T-cell (primary cell): ENCODE results near the gene POLR1H. TPM values are rescaled to one million over a fixed set of nuclear protein-coding genes. Genes with fewer than 3 reads are reported as not detected.
A peak's percentile ranks its signal among the peaks of the same experiment; 100 is the strongest.

ENCODE experiments used
- ATAC-seq, 4 experiments: fragments of 200-7000 bp in 3 of 4; fragments of 150-1000 bp in 1 of 4; cut with Tn5 transposase; replicated peaks in 1 of 4; 1 replicate in 3 of 4; 2 replicates in 1 of 4; pipeline ENCODE4 v1.10.0; 2021; ENCODE audit warnings: moderate library complexity in 3 of 4, mild to moderate bottlenecking in 2 of 4, moderate number of reproducible peaks in 1 of 4
- CTCF ChIA-PET, 2 donors: fragments of 300-600 bp; sonication (Branson Sonifier 250); formaldehyde crosslinking; loops; one replicate each; lab custom pipeline; 2022; ENCODE audit warnings: antibody characterized with exemption in 2 of 2; lab: Charles Lee
- POLR2A ChIA-PET, 2 donors: fragments of 300-600 bp; sonication (Branson Sonifier 250); formaldehyde crosslinking; loops; one replicate each; lab custom pipeline; 2022; ENCODE audit warnings: antibody characterized with exemption in 2 of 2; lab: Charles Lee
- DNase-seq, 35 experiments: peaks; one replicate each; pipeline versions ENCODE4 v3.0.0 to v3.0.0-alpha.2; 2013 to 2023
- H3K27ac ChIP-seq: one replicate; pipeline ENCODE4 v1.5.1; 2013; ENCODE audit warnings: low read length
- H3K27me3 ChIP-seq, 2 experiments: replicated peaks in 1 of 2; 1 replicate in 1 of 2; 2 replicates in 1 of 2; pipeline versions ENCODE4 v1.6.1 to v1.7.0; 2013; ENCODE audit warnings: low read length in 1 of 2, mixed read lengths in 1 of 2; ENCODE audit not compliant: control insufficient read depth in 2 of 2, insufficient read depth in 2 of 2; ENCODE audit errors: extremely low read depth in 1 of 2
- H3K36me3 ChIP-seq, 2 donors: 1 replicate in 1 of 2; 2 replicates in 1 of 2; pipeline versions ENCODE4 v1.6.1 to v1.7.0; 2013; ENCODE audit warnings: low read length in 1 of 2; ENCODE audit not compliant: control insufficient read depth in 2 of 2, insufficient read depth in 1 of 2; ENCODE audit errors: extremely low read depth in 1 of 2
- H3K4me1 ChIP-seq, 2 experiments: 1 replicate in 1 of 2; 2 replicates in 1 of 2; pipeline versions ENCODE4 v1.6.1 to v1.7.0; 2013; ENCODE audit warnings: low read length in 2 of 2, mixed read lengths in 1 of 2; ENCODE audit not compliant: insufficient read depth in 2 of 2, control insufficient read depth in 1 of 2; ENCODE audit errors: extremely low read depth in 1 of 2
- H3K4me3 ChIP-seq, 2 donors: 1 replicate in 1 of 2; 2 replicates in 1 of 2; pipeline versions ENCODE4 v1.5.1 to v1.7.0; 2013; ENCODE audit warnings: mild to moderate bottlenecking in 2 of 2, low read length in 1 of 2, moderate library complexity in 1 of 2; ENCODE audit not compliant: control insufficient read depth in 1 of 2; ENCODE audit errors: extremely low read depth in 1 of 2
- H3K9me3 ChIP-seq: 2 replicates; pipeline ENCODE4 v1.7.0; 2013
- H3K27ac Mint-ChIP-seq, 2 donors: one replicate each; pipeline ENCODE4 v1.8.0; 2020 to 2021; ENCODE audit warnings: mild to moderate bottlenecking in 2 of 2, mixed read lengths in 2 of 2
- H3K27me3 Mint-ChIP-seq, 2 donors: one replicate each; pipeline ENCODE4 v1.8.0; 2021 to 2022; ENCODE audit warnings: mixed read lengths in 2 of 2
- H3K36me3 Mint-ChIP-seq: one replicate; pipeline ENCODE4 v1.8.0; 2021; ENCODE audit warnings: mixed read lengths
- H3K4me1 Mint-ChIP-seq, 3 donors: one replicate each; pipeline ENCODE4 v1.8.0; 2020 to 2022; ENCODE audit warnings: mixed read lengths in 3 of 3, mild to moderate bottlenecking in 1 of 3
- H3K4me3 Mint-ChIP-seq, 3 donors: one replicate each; pipeline ENCODE4 v1.8.0; 2020 to 2022; ENCODE audit warnings: mild to moderate bottlenecking in 3 of 3, mixed read lengths in 3 of 3, moderate library complexity in 3 of 3
- H3K9me3 Mint-ChIP-seq, 3 donors: one replicate each; pipeline ENCODE4 v1.8.0; 2020 to 2022; ENCODE audit warnings: mixed read lengths in 3 of 3
- WGBS: methylation state at CpG from one replicate; pipeline ENCODE4 v1.1.5; 2013; ENCODE audit warnings: missing lambda C conversion rate; ENCODE audit not compliant: insufficient coverage; 5-methylcytosine and 5-hydroxymethylcytosine counted together
- total RNA-seq, 35 experiments: library from RNA in 6 of 35; stranded (reverse) in 6 of 35; fragments of 120-200 nt in 1 of 35; gene quantifications; one replicate each; pipeline versions ENCODE4 v1.2.1 to v1.2.4 and lab custom pipeline; 2013 to 2026

POLR1H gene
- total RNA-seq, 5 donors from 2014 or later (not counting 1 experiment from before 2014, with no cell fraction given) = 28.7 to 43.5 (median 36.5) TPM

DNA sequence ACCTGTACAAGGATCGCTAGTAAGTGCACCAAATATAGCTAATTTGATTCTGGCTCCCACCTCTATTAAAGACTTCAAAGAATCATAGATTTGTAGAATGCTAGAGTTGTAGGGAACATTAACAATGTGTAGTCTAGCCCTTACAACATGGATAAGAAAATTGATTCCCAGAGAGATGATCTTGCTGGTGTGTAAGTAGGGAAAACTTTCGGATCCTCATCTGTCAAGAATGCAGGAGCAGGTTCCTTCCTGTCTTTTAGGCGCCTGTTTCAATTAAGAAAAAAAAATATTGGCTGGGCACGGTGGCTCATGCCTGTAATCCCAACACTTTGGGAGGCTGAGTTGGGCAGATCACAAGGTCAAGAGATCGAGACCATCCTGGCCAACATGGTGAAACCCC is 26.8 kb downstream of the POLR1H start:
- no peak for ATAC-seq
- Histone ChIP-seq H3K36me3 (no peaks in the 10 kb centered on the region), H3K27ac (no peak overlapping the region), H3K9me3 (no peaks in the 10 kb centered on the region), H3K4me1 (no peaks in the 10 kb centered on the region), H3K27me3 (peaks cover 8 to 37% of the 10 kb centered on the region in 2 experiments), H3K4me3 (no peak overlapping the region)
- H3K27me3 Mint-ChIP-seq = peaks cover 52 to 60% of the 10 kb centered on the region in 2 donors
- ChIA-PET POLR2A (no interaction called here), CTCF (interaction anchor here in 1 of 2 donors (1.5 kb wide), 1 partner anchor 15 kb away, joined by 6 read pairs; no protein-coding TSS in a partner anchor)
- no peaks in the 10 kb centered on the region for H3K4me1 Mint-ChIP-seq
- no peak for DNase-seq
- no peaks in the 10 kb centered on the region for H3K36me3 Mint-ChIP-seq
- 83% methylated on average over 3 of the region's 5 CpGs for WGBS
- H3K27ac Mint-ChIP-seq = no peak overlapping the region
- H3K9me3 Mint-ChIP-seq = no peaks in the 10 kb centered on the region
- no peak overlapping the region for H3K4me3 Mint-ChIP-seq

GRCh38 chr6:30091577-30092381 is 30.7 kb downstream of the POLR1H start:
- Mint-ChIP-seq H3K27me3 (peaks cover 58 to 77% of the 10 kb centered on the region in 2 donors), H3K27ac (no peak overlapping the region), H3K36me3 (no peaks in the 10 kb centered on the region), H3K4me3 (no peak overlapping the region), H3K4me1 (peaks cover 0 to 6% (median 0%) of the 10 kb centered on the region in 3 donors), H3K9me3 (no peaks in the 10 kb centered on the region)
- Histone ChIP-seq H3K27ac (no peak overlapping the region), H3K27me3 (peaks cover 10 to 57% of the 10 kb centered on the region in 2 experiments), H3K36me3 (no peaks in the 10 kb centered on the region), H3K4me3 (no peak overlapping the region), H3K9me3 (no peaks in the 10 kb centered on the region), H3K4me1 (no peaks in the 10 kb centered on the region)
- 62% methylated on average over 9 of the region's 11 CpGs for WGBS
- DNase-seq (no peak), ATAC-seq (no peak)
- ChIA-PET POLR2A (no interaction called here), CTCF (no interaction called here)

GRCh38 chr6:30092852-30093543 is 31.9 kb downstream of the POLR1H start:
- Histone ChIP-seq H3K9me3 (no peaks in the 10 kb centered on the region), H3K36me3 (no peaks in the 10 kb centered on the region), H3K4me3 (no peak overlapping the region), H3K27me3 (peaks cover 5 to 58% of the 10 kb centered on the region in 2 experiments), H3K4me1 (peaks cover 5 to 10% of the 10 kb centered on the region in 2 experiments), H3K27ac (no peak overlapping the region)
- WGBS = 63% methylated on average over 3 of the region's 6 CpGs
- no peak for DNase-seq
- Mint-ChIP-seq H3K27ac (no peak overlapping the region), H3K4me1 (peaks cover 10 to 17% (median 11%) of the 10 kb centered on the region in 3 donors), H3K27me3 (peaks cover 49 to 69% of the 10 kb centered on the region in 2 donors), H3K9me3 (no peaks in the 10 kb centered on the region), H3K4me3 (no peak overlapping the region), H3K36me3 (no peaks in the 10 kb centered on the region)
- CTCF ChIA-PET = no interaction called here
- ATAC-seq = no peak
- POLR2A ChIA-PET = no interaction called here

GRCh38 chr6:30093951-30094661 is 33.0 kb downstream of the POLR1H start:
- Histone ChIP-seq H3K27ac (no peak overlapping the region), H3K9me3 (no peaks in the 10 kb centered on the region), H3K27me3 (peaks cover 5 to 60% of the 10 kb centered on the region in 2 experiments), H3K4me3 (no peak overlapping the region), H3K4me1 (peaks cover 8 to 14% of the 10 kb centered on the region in 2 experiments), H3K36me3 (no peaks in the 10 kb centered on the region)
- Mint-ChIP-seq H3K4me3 (no peak overlapping the region), H3K4me1 (peaks cover 15 to 27% (median 20%) of the 10 kb centered on the region in 3 donors), H3K27ac (peak overlapping the region in 1 of 2 donors; percentile 21), H3K27me3 (peaks cover 49 to 71% of the 10 kb centered on the region in 2 donors), H3K9me3 (no peaks in the 10 kb centered on the region), H3K36me3 (no peaks in the 10 kb centered on the region)
- ChIA-PET CTCF (interaction anchor here in 1 of 2 donors (1.0 kb wide), 1 partner anchor 9 kb away, joined by 3 read pairs; no protein-coding TSS in a partner anchor), POLR2A (no interaction called here)
- DNase-seq (no peak), ATAC-seq (no peak)
- WGBS = 42% methylated on average over 3 of the region's 5 CpGs

- no CpG with 5 or more reads among the region's 1 CpG for WGBS
These were observed 35.8 kb downstream of the POLR1H start for GRCh38 chr6:30096829-30097228.

More at GRCh38 chr6:30096829-30097228, 35.8 kb downstream of the POLR1H start:
- Histone ChIP-seq H3K27me3 (peaks cover 15 to 66% of the 10 kb centered on the region in 2 experiments), H3K4me1 (peaks cover 27 to 33% of the 10 kb centered on the region in 2 experiments), H3K36me3 (no peaks in the 10 kb centered on the region), H3K9me3 (no peaks in the 10 kb centered on the region), H3K27ac (no peak overlapping the region), H3K4me3 (no peak overlapping the region)
- no peaks in the 10 kb centered on the region for H3K9me3 Mint-ChIP-seq
- peaks cover 42 to 66% of the 10 kb centered on the region in 2 donors for H3K27me3 Mint-ChIP-seq
- ATAC-seq (no peak), DNase-seq (no peak)
- H3K27ac Mint-ChIP-seq = no peak overlapping the region
- ChIA-PET POLR2A (interaction anchor here in 1 of 2 donors (0.6 kb wide), 1 partner anchor 8 kb away, joined by 3 read pairs; no protein-coding TSS in a partner anchor), CTCF (interaction anchor here in 1 of 2 donors (0.6 kb wide), 1 partner anchor 46 kb away, joined by 4 read pairs; no protein-coding TSS in a partner anchor)
- no peaks in the 10 kb centered on the region for H3K36me3 Mint-ChIP-seq
- H3K4me3 Mint-ChIP-seq = no peak overlapping the region
- peaks cover 35 to 43% (median 42%) of the 10 kb centered on the region in 3 donors for H3K4me1 Mint-ChIP-seq
